PC-3 (cell line): Measurements from ENCODE around the gene DALRD3. TPM values are rescaled to one million over a fixed set of nuclear protein-coding genes. Genes with fewer than 3 reads are reported as not detected.

Source experiments
- ATAC-seq: fragments of 200-7000 bp; cut with Tn5 transposase; 2 replicates; pipeline ENCODE4 v1.9.1; 2020; ENCODE audit warnings: mild to moderate bottlenecking, moderate library complexity
- BruUV-seq: library from RNA; stranded (reverse); fragments of 400-500 nt; replicated peaks from 2 replicates; lab custom pipeline; 2021; lab: Mats Ljungman, UMichigan
- CTCF ChIA-PET: fragments of 300-600 bp; sonication (Branson Sonifier 250); formaldehyde crosslinking; loops from one replicate; lab custom pipeline; 2022; ENCODE audit warnings: antibody characterized with exemption; lab: Charles Lee
- POLR2A ChIA-PET: fragments of 300-600 bp; sonication (Branson Sonifier 250); formaldehyde crosslinking; loops from one replicate; lab custom pipeline; 2022; ENCODE audit warnings: antibody characterized with exemption; ENCODE audit not compliant: unreplicated experiment; lab: Charles Lee
- DNase-seq: peaks from one replicate; pipeline ENCODE4 v3.0.0-alpha.2; 2015
- H2AFZ ChIP-seq: fragments of 300-600 bp; sonication (generic); 2 replicates; pipeline ENCODE4 v1.6.0; 2016; ENCODE audit warnings: antibody characterized with exemption, low read length
- H3F3A ChIP-seq: fragments of 300-600 bp; sonication (generic); one replicate; pipeline ENCODE4 v1.6.0; 2017; ENCODE audit warnings: antibody characterized with exemption, low read length, control low read depth, mild to moderate bottlenecking; ENCODE audit not compliant: unreplicated experiment
- H3K27ac ChIP-seq: fragments of 300-600 bp; sonication (generic); 2 replicates; pipeline ENCODE4 v1.5.1; 2016; ENCODE audit warnings: mild to moderate bottlenecking, low read length
- H3K27me3 ChIP-seq: fragments of 300-600 bp; sonication (generic); 2 replicates; pipeline ENCODE4 v1.6.1; 2016; ENCODE audit warnings: low read length, mixed read lengths
- H3K36me3 ChIP-seq: fragments of 300-600 bp; sonication (generic); 2 replicates; pipeline ENCODE4 v1.6.1; 2016; ENCODE audit warnings: low read depth, mixed run types, low read length, mixed read lengths
- H3K4me1 ChIP-seq: fragments of 300-600 bp; sonication (generic); 2 replicates; pipeline ENCODE4 v1.5.1; 2016; ENCODE audit warnings: low read length; ENCODE audit not compliant: insufficient read depth
- H3K4me2 ChIP-seq: fragments of 300-600 bp; sonication (generic); 2 replicates; pipeline ENCODE4 v1.6.0; 2016; ENCODE audit warnings: low read length
- H3K4me3 ChIP-seq: fragments of 300-600 bp; sonication (generic); 2 replicates; pipeline ENCODE4 v1.5.1; 2016; ENCODE audit warnings: mild to moderate bottlenecking, low read length, mixed read lengths
- H3K79me2 ChIP-seq: fragments of 300-600 bp; sonication (generic); 2 replicates; pipeline ENCODE4 v1.6.1; 2017; ENCODE audit warnings: low read length, mixed read lengths
- H3K9ac ChIP-seq: fragments of 300-600 bp; sonication (generic); 2 replicates; pipeline ENCODE4 v1.6.0; 2016; ENCODE audit warnings: mild to moderate bottlenecking, low read length
- H3K9me2 ChIP-seq: fragments of 300-600 bp; sonication (generic); replicated peaks from 2 replicates; pipeline ENCODE4 v1.6.1; 2016; ENCODE audit warnings: mixed run types, low read length, mixed read lengths
- H3K9me3 ChIP-seq: fragments of 300-600 bp; sonication (generic); 2 replicates; pipeline ENCODE4 v1.6.1; 2016; ENCODE audit warnings: low read length, mixed read lengths
- H4K20me1 ChIP-seq: fragments of 300-600 bp; sonication (generic); 2 replicates; pipeline ENCODE4 v1.6.1; 2016; ENCODE audit warnings: low read length, mixed read lengths
- EZH2 ChIP-seq: fragments of 300-600 bp; sonication (generic); IDR thresholded peaks from one replicate; pipeline ENCODE4 v1.6.1; 2017; ENCODE audit warnings: antibody characterized with exemption, mild to moderate bottlenecking, low read length; ENCODE audit not compliant: unreplicated experiment
- EZH2phosphoT487 ChIP-seq: fragments of 300-600 bp; sonication (generic); IDR thresholded peaks from 2 replicates; pipeline ENCODE4 v1.6.1; 2018; ENCODE audit warnings: mild to moderate bottlenecking, antibody characterized with exemption, low read length, borderline replicate concordance
- intact Hi-C: fragments of 100-400 bp; cut with micrococcal nuclease; formaldehyde crosslinking; loops from 2 replicates; pipeline ENCODE4 v1.9.0; 2023
- total RNA-seq: library from RNA; depleted of rRNA; stranded (reverse); fragments of >200 nt; gene quantifications from 2 replicates; pipeline ENCODE4 v1.2.3, GENCODE V29; 2014
- TF ChIP-seq, protein P1 (sequence below): fragments of 300-600 bp; sonication (generic); conservative IDR thresholded peaks from 2 replicates; pipeline ENCODE4 v1.5.1; 2017; ENCODE audit warnings: antibody characterized with exemption, low read depth, mild to moderate bottlenecking, low read length

The DALRD3 gene
- total RNA-seq, 1 experiment from 2014 or later = 43.3 TPM

DNA sequence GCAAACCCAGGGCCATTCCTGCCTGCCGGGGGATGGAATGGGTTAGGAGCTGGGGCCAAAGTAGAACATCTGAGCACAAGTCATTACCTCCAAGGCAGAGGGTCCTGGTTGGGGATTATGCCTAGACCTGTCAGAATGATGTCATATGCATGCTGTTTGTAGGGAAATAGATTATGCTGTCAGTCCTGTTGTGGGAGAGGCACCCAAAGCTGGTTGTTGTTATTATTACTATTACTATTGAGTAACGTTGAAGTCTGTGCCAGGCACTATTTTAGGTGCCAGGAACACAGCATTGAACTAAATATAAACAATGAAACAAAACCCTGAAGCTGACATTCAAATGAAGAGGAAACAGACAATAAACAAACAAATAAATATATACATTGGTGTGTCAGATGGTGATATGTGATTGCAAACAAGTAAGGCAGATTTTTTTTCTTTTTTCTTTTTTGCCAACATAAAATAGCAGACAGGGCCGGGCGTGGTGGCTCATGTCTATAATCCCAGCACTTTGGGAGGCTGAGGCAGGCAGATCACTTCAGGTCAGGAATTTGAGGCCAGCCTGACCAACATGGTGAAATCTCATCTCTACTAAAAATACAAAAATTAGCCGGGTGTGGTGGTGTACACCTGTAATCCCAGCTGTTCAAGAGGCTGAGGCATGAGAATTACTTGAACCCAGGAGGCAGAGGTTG, 26.4 kb downstream of the DALRD3 start:
- H3K27me3 ChIP-seq = no peaks in the 10 kb centered on the region
- no peak overlapping the region for H3K9ac ChIP-seq
- no peaks in the 10 kb centered on the region for H3K9me2 ChIP-seq
- peak overlapping the region; percentile 90 for H3K4me3 ChIP-seq
- H3K4me2 ChIP-seq = peak overlapping the region; percentile 94
- H3K9me3 ChIP-seq = no peaks in the 10 kb centered on the region
- DNase-seq = no peak
- no peak overlapping the region for H2AFZ ChIP-seq
- H3F3A ChIP-seq = no peaks in the 10 kb centered on the region
- peaks cover 48% of the 10 kb centered on the region for H3K79me2 ChIP-seq
- H3K36me3 ChIP-seq = no peaks in the 10 kb centered on the region
- ChIA-PET CTCF (interaction anchor here (0.5 to 1.6 kb wide), 2 partner anchors 15 to 25 kb away, joined by 3 to 5 read pairs; partner anchors contain the start of gene WDR6), POLR2A (interaction anchor here (1.1 to 1.2 kb wide), 2 partner anchors 15 to 30 kb away, joined by 3 to 5 read pairs; partner anchors contain the start of genes NDUFAF3 and WDR6)
- TF ChIP-seq EZH2phosphoT487 (no peak), EZH2 (no peak)
- TF ChIP-seq, protein P1, sequence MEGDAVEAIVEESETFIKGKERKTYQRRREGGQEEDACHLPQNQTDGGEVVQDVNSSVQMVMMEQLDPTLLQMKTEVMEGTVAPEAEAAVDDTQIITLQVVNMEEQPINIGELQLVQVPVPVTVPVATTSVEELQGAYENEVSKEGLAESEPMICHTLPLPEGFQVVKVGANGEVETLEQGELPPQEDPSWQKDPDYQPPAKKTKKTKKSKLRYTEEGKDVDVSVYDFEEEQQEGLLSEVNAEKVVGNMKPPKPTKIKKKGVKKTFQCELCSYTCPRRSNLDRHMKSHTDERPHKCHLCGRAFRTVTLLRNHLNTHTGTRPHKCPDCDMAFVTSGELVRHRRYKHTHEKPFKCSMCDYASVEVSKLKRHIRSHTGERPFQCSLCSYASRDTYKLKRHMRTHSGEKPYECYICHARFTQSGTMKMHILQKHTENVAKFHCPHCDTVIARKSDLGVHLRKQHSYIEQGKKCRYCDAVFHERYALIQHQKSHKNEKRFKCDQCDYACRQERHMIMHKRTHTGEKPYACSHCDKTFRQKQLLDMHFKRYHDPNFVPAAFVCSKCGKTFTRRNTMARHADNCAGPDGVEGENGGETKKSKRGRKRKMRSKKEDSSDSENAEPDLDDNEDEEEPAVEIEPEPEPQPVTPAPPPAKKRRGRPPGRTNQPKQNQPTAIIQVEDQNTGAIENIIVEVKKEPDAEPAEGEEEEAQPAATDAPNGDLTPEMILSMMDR = no peak
- intact Hi-C loops = loop anchor here (1.0 kb wide), 1 partner anchor 15 kb away; the partner anchor contains the start of gene WDR6
- H3K4me1 ChIP-seq = peaks cover 22% of the 10 kb centered on the region
- no peaks in the 10 kb centered on the region for H4K20me1 ChIP-seq
- no peak for ATAC-seq
- H3K27ac ChIP-seq = no peak overlapping the region
- no TSS peak for BruUV-seq

DNA sequence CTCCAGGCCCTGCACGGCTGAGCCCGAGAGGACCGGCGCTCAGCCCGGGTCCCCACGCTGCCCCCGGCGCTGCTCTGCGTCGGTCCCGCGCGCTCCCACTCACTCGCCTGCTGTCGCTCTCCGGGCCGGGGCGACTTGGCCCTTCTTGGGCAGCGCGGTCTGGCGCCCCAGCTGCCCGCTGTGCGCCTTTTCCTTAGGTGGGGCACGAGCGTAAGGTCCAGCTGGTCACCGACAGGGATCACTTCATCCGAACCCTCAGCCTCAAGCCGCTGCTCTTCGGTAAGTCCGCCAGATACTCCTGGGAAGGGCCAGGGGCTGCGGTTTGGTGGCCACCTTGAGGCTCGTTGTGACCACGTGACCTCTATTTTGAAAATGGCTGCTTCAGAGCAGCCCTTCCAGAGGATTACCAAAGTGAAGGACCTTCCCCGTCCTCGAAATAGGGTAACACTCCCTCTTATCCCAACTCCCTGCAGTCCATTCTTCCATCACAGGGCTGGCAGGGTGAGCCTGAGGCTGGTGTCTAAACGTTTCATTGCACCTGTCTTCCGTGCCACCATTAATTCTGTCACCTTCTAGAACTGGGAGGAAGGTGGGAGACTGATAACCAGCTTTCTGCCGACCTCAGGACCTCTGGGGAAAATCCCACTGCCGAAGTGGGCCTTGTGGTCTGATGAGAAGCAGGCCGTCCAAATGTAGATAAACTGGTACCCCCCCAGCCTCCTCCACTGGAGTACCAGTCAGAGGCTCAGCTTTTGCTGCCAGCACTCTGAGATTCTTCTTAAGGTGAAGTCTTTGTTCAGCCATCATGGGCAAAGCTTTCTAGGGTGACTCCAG, 27.5 kb downstream of the DALRD3 start:
- CTCF ChIA-PET = interaction anchor here (0.5 to 1.6 kb wide), 2 partner anchors 16 to 26 kb away, joined by 3 to 5 read pairs; partner anchors contain the start of gene WDR6
- Histone ChIP-seq H3F3A (no peaks in the 10 kb centered on the region), H4K20me1 (no peaks in the 10 kb centered on the region), H3K36me3 (no peaks in the 10 kb centered on the region; the same call in 1 of the 2 replicates), H3K4me1 (peaks cover 22% of the 10 kb centered on the region), H3K79me2 (peaks cover 48% of the 10 kb centered on the region), H3K4me2 (peak overlapping the region; percentile 94), H3K9ac (peak overlapping the region; percentile 78), H3K9me2 (no peaks in the 10 kb centered on the region), H3K9me3 (no peaks in the 10 kb centered on the region), H3K27me3 (no peaks in the 10 kb centered on the region), H3K4me3 (peak overlapping the region; percentile 90), H2AFZ (peak overlapping the region; percentile 94), H3K27ac (peak overlapping the region; percentile 28)
- intact Hi-C loops = loop anchor here (1.0 kb wide), 1 partner anchor 16 kb away; the partner anchor contains the start of gene WDR6
- ATAC-seq (peak; percentile 13), DNase-seq (peak; percentile 23)
- BruUV-seq = TSS peak; percentile 37
- POLR2A ChIA-PET = interaction anchor here (1.1 to 1.2 kb wide), 2 partner anchors 17 to 31 kb away, joined by 3 to 5 read pairs; partner anchors contain the start of genes NDUFAF3 and WDR6
- TF ChIP-seq EZH2phosphoT487 (no peak), EZH2 (no peak)
- TF ChIP-seq, protein P1 = no peak
